GM23338 (cell line): ENCODE data around the gene ALOX5AP. TPM values are rescaled to one million over a fixed set of nuclear protein-coding genes. Genes with fewer than 3 reads are reported as not detected.

Experiments
- ATAC-seq: fragments of 200-7000 bp; cut with Tn5 transposase; 3 replicates; pipeline ENCODE4 v1.9.1; 2020
- DNase-seq: peaks from one replicate; pipeline ENCODE4 v3.0.0-alpha.2; 2015; ENCODE audit warnings: low spot score
- H2AFZ ChIP-seq: fragments of 200-600 bp; sonication (generic); 2 replicates; pipeline ENCODE4 v1.8.0; 2016; ENCODE audit warnings: antibody characterized with exemption, mild to moderate bottlenecking, moderate library complexity
- H3F3A ChIP-seq: fragments of 200-600 bp; sonication (generic); replicated peaks from 2 replicates; pipeline ENCODE4 v1.8.0; 2017; ENCODE audit warnings: antibody characterized with exemption, mixed run types, low read depth
- H3K27ac ChIP-seq: fragments of 200-600 bp; sonication (generic); 2 replicates; pipeline ENCODE4 v1.6.1; 2016; ENCODE audit warnings: low read depth
- H3K27me3 ChIP-seq: fragments of 200-600 bp; sonication (generic); 2 replicates; pipeline ENCODE4 v1.8.0; 2016; ENCODE audit warnings: mild to moderate bottlenecking, mixed run types, moderate library complexity; ENCODE audit not compliant: insufficient read depth
- H3K36me3 ChIP-seq: fragments of 200-600 bp; sonication (generic); 2 replicates; pipeline ENCODE4 v1.8.0; 2016; ENCODE audit warnings: mild to moderate bottlenecking; ENCODE audit not compliant: insufficient read depth
- H3K4me1 ChIP-seq: fragments of 200-600 bp; sonication (generic); 2 replicates; pipeline ENCODE4 v1.8.0; 2016; ENCODE audit warnings: mild to moderate bottlenecking, moderate library complexity; ENCODE audit not compliant: insufficient read depth
- H3K4me2 ChIP-seq: fragments of 200-600 bp; sonication (generic); 2 replicates; pipeline ENCODE4 v1.7.1; 2017; ENCODE audit warnings: mixed run types
- H3K4me3 ChIP-seq: fragments of 200-600 bp; sonication (generic); 2 replicates; pipeline ENCODE4 v1.6.1; 2016; ENCODE audit warnings: mixed run types
- H3K79me2 ChIP-seq: fragments of 200-600 bp; sonication (generic); replicated peaks from 2 replicates; pipeline ENCODE4 v1.8.0; 2017; ENCODE audit warnings: mild to moderate bottlenecking; ENCODE audit not compliant: insufficient read depth
- H3K9me2 ChIP-seq: fragments of 200-600 bp; sonication (generic); 2 replicates; pipeline ENCODE4 v1.8.0; 2017; ENCODE audit not compliant: insufficient read depth
- H4K20me1 ChIP-seq: fragments of 200-600 bp; sonication (generic); replicated peaks from 2 replicates; pipeline ENCODE4 v1.8.0; 2017; ENCODE audit warnings: mild to moderate bottlenecking; ENCODE audit not compliant: insufficient read depth
- H3K27ac Mint-ChIP-seq: 2 replicates; pipeline ENCODE4 v1.8.0; 2020; ENCODE audit warnings: inconsistent platforms, mild to moderate bottlenecking, moderate library complexity, mixed read lengths
- H3K27me3 Mint-ChIP-seq: 3 replicates; pipeline ENCODE4 v1.8.0; 2022; ENCODE audit warnings: low read depth, mild to moderate bottlenecking, moderate library complexity, mixed read lengths, inconsistent platforms; ENCODE audit not compliant: insufficient read depth, poor library complexity
- H3K36me3 Mint-ChIP-seq: 3 replicates; pipeline ENCODE4 v1.8.0; 2021; ENCODE audit warnings: low read depth, mild to moderate bottlenecking, inconsistent platforms, moderate library complexity, mixed read lengths
- H3K4me1 Mint-ChIP-seq: 3 replicates; pipeline ENCODE4 v1.8.0; 2020; ENCODE audit warnings: mild to moderate bottlenecking, inconsistent platforms, mixed read lengths
- H3K4me3 Mint-ChIP-seq: 3 replicates; pipeline ENCODE4 v1.8.0; 2021; ENCODE audit warnings: moderate library complexity, mild to moderate bottlenecking, inconsistent platforms, mixed read lengths
- H3K9me3 Mint-ChIP-seq: 3 replicates; pipeline ENCODE4 v1.8.0; 2020; ENCODE audit warnings: moderate library complexity, mild to moderate bottlenecking, inconsistent platforms, mixed read lengths
- CREB1 ChIP-seq: fragments of 250-450 bp; sonication (Bioruptor Pico); IDR thresholded peaks from 2 replicates; pipeline ENCODE4 v1.5.0; 2020; ENCODE audit warnings: low read depth, mild to moderate bottlenecking, moderate library complexity
- ETS1 ChIP-seq: IDR thresholded peaks from 2 replicates; pipeline ENCODE4 v1.6.1; 2016; ENCODE audit warnings: antibody characterized with exemption
- EZH2 ChIP-seq: fragments of 200-600 bp; sonication (generic); IDR thresholded peaks from one replicate; pipeline ENCODE4 v1.8.0; 2017; ENCODE audit warnings: antibody characterized with exemption, mild to moderate bottlenecking, low read depth; ENCODE audit not compliant: unreplicated experiment
- EZH2phosphoT487 ChIP-seq: fragments of 200-600 bp; sonication (generic); IDR thresholded peaks from one replicate; pipeline ENCODE4 v1.8.1; 2018; ENCODE audit warnings: antibody characterized with exemption; ENCODE audit not compliant: unreplicated experiment
- JUNB ChIP-seq: IDR thresholded peaks from one replicate; pipeline ENCODE4 v1.6.1; 2016; ENCODE audit warnings: antibody characterized with exemption; ENCODE audit not compliant: unreplicated experiment
- POLR2AphosphoS5 ChIP-seq: IDR thresholded peaks from 2 replicates; pipeline ENCODE4 v1.6.1; 2016; ENCODE audit warnings: antibody characterized with exemption, low read depth
- STAT1 ChIP-seq: IDR thresholded peaks from one replicate; pipeline ENCODE4 v1.6.1; 2016; ENCODE audit warnings: antibody characterized with exemption; ENCODE audit not compliant: unreplicated experiment
- ZNF114 ChIP-seq: fragments of 250-450 bp; sonication (Bioruptor Pico); IDR thresholded peaks from 2 replicates; pipeline ENCODE4 v1.5.0; 2020; ENCODE audit warnings: mild to moderate bottlenecking, moderate library complexity
- ZNF331 ChIP-seq: fragments of 250-450 bp; sonication (Bioruptor Pico); IDR thresholded peaks from 2 replicates; pipeline ENCODE4 v1.5.0; 2020; ENCODE audit warnings: low read depth, mild to moderate bottlenecking, moderate library complexity
- polyA plus RNA-seq: library from polyadenylated mRNA; unstranded; fragments of >200 nt; fragmentation: Nextera tagmentation; extraction: Ambion mirVana; gene quantifications from 2 replicates; pipeline ENCODE4 v1.2.1, GENCODE V29; 2016
- total RNA-seq: library from RNA; depleted of rRNA; stranded (reverse); fragments of >200 nt; shearing (Covaris generic); gene quantifications from 2 replicates; pipeline ENCODE4 v1.2.3, GENCODE V29; 2014
- TF ChIP-seq, protein P1 (sequence below): IDR thresholded peaks from one replicate; pipeline ENCODE4 v1.6.1; 2018; ENCODE audit warnings: antibody characterized with exemption; ENCODE audit not compliant: unreplicated experiment

The ALOX5AP gene
- total and polyA plus RNA-seq, 2 experiments from 2014 or later, result 0.23 TPM; not detected in 1

DNA sequence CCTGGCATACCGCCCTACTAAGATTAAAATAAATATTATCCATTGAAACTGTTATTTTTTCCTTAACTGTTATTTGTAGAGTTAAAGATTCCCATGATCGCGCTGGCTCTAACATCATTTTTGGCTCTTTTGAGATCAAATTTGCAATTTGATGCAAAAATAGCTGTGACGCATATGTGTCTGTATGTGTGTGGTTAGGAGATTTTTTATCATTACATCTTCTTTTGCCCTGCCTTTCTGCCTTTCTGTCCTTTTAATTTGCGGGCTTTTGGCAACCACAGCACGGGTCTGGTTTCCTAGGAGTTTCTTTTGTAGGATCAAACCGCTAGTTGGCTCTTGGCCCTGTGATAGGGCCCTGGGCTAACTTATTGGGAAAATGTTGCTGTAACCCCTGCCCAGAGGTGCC, 37.3 kb upstream of the ALOX5AP start (continued):
- TF ChIP-seq, protein P1, sequence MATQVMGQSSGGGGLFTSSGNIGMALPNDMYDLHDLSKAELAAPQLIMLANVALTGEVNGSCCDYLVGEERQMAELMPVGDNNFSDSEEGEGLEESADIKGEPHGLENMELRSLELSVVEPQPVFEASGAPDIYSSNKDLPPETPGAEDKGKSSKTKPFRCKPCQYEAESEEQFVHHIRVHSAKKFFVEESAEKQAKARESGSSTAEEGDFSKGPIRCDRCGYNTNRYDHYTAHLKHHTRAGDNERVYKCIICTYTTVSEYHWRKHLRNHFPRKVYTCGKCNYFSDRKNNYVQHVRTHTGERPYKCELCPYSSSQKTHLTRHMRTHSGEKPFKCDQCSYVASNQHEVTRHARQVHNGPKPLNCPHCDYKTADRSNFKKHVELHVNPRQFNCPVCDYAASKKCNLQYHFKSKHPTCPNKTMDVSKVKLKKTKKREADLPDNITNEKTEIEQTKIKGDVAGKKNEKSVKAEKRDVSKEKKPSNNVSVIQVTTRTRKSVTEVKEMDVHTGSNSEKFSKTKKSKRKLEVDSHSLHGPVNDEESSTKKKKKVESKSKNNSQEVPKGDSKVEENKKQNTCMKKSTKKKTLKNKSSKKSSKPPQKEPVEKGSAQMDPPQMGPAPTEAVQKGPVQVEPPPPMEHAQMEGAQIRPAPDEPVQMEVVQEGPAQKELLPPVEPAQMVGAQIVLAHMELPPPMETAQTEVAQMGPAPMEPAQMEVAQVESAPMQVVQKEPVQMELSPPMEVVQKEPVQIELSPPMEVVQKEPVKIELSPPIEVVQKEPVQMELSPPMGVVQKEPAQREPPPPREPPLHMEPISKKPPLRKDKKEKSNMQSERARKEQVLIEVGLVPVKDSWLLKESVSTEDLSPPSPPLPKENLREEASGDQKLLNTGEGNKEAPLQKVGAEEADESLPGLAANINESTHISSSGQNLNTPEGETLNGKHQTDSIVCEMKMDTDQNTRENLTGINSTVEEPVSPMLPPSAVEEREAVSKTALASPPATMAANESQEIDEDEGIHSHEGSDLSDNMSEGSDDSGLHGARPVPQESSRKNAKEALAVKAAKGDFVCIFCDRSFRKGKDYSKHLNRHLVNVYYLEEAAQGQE, result no peak
- TF ChIP-seq POLR2AphosphoS5 (no peak), EZH2phosphoT487 (no peak), ZNF331 (no peak), STAT1 (no peak), EZH2 (no peak), JUNB (no peak), ZNF114 (no peak), CREB1 (no peak)

GRCh38 chr13:30698488-30699005, 36.8 kb upstream of the ALOX5AP start:
- no peaks in the 10 kb centered on the region for H3K36me3 Mint-ChIP-seq
- no peak overlapping the region for H3K4me2 ChIP-seq
- peaks cover 8% of the 10 kb centered on the region for H3K27me3 Mint-ChIP-seq
- ATAC-seq, result no peak
- no peak overlapping the region for H3K4me3 ChIP-seq
- H3K9me3 Mint-ChIP-seq, result no peaks in the 10 kb centered on the region
- no peaks in the 10 kb centered on the region for H3K36me3 ChIP-seq
- no peak overlapping the region for H3K4me3 Mint-ChIP-seq
- H3K4me1 ChIP-seq, result peaks cover 17% of the 10 kb centered on the region
- peaks cover 29% of the 10 kb centered on the region for H3K4me1 Mint-ChIP-seq
- no peak overlapping the region for H3K27ac Mint-ChIP-seq
- no peaks in the 10 kb centered on the region for H3K27me3 ChIP-seq
- no peaks in the 10 kb centered on the region for H3F3A ChIP-seq
- no peaks in the 10 kb centered on the region for H3K79me2 ChIP-seq
- DNase-seq, result no peak
- no peak overlapping the region for H3K27ac ChIP-seq
- H4K20me1 ChIP-seq, result no peaks in the 10 kb centered on the region
- H2AFZ ChIP-seq, result no peak overlapping the region; the same call in 1 of the 2 replicates
- H3K9me2 ChIP-seq, result no peaks in the 10 kb centered on the region
- no peak for TF ChIP-seq EZH2phosphoT487
- TF ChIP-seq, protein P1, result no peak
- no peak for TF ChIP-seq CREB1
- no peak for TF ChIP-seq STAT1
- TF ChIP-seq ETS1, result no peak
- no peak for TF ChIP-seq EZH2
- no peak for TF ChIP-seq JUNB
- no peak for TF ChIP-seq POLR2AphosphoS5
